ENCODE results near the gene RASAL2. TPM values are rescaled to one million over a fixed set of nuclear protein-coding genes. Genes with fewer than 3 reads are reported as not detected.

Gene RASAL2
- total and polyA plus RNA-seq, 9 of the 15 experiments (the other 6 are each of a cell fraction or from before 2014, with no cell fraction given) = 0.13 to 1.0 (median 0.62) TPM

DNA sequence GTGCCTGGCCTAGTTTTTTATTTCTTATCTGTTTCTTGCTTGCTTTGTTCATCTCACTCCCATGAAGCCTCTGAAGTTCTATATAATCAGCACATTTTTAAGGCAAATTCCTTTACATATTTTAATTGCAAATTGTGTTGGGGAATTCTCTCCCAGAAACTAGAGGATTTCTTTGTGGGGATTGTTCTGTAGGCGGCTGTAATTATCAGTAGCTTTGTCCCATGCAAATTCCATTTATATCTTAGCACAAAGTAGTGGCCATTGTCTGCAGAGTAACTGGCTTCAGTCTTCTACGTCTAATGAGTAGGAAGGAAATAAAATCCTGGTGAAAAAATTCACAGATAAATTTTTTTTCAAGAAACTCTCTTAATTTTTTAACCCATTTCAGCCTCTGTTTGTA, 367.2 kb downstream of the RASAL2 start:
- 2% methylated on average over 2 of the region's 2 CpGs for WGBS (ENCODE audit: insufficient coverage, low coverage, missing lambda C conversion rate)
- H3K9ac ChIP-seq (ENCODE audit: insufficient read depth in 1 of 2, low read depth in 2 of 2, low read length in 2 of 2) = no peak overlapping the region
- H3K36me3 ChIP-seq (ENCODE audit: control insufficient read depth, insufficient read depth, low read length) = no peaks in the 10 kb centered on the region
- H3K4me2 ChIP-seq (ENCODE audit: insufficient read depth, low read length) = no peak overlapping the region
- FAIRE-seq (no peak), DNase-seq (ENCODE audit: extremely low read depth in 1 of 4, low spot score in 3 of 4) (no peak), ATAC-seq (no peak)
- ChIA-PET POLR2A (no interaction called here), CTCF (ENCODE audit: low intra/inter-chr PET ratio) (no interaction called here)
- no peak overlapping the region for H3K4me3 ChIP-seq
- BruUV-seq (replicated peaks) = no TSS peak
- no peaks in the 10 kb centered on the region for H4K20me1 ChIP-seq (replicated peaks; ENCODE audit: control insufficient read depth, insufficient read depth, low read length)
- no peaks in the 10 kb centered on the region for H3K9me3 ChIP-seq (replicated peaks; ENCODE audit: control insufficient read depth, insufficient read depth, low read depth, low read length)
- in situ Hi-C loops (cut with MboI) = no loop called here
- no peaks in the 10 kb centered on the region for H3K79me2 ChIP-seq (ENCODE audit: control insufficient read depth, insufficient read depth, low read length)
- intact Hi-C loops (cut with micrococcal nuclease) = no loop called here
- no peaks in the 10 kb centered on the region for H3K4me1 ChIP-seq (replicated peaks in 1 of 2; ENCODE audit: control insufficient read depth in 2 of 2, insufficient read depth in 2 of 2, low read length in 2 of 2)
- no peaks in the 10 kb centered on the region for H3K9me1 ChIP-seq (ENCODE audit: control insufficient read depth, insufficient read depth, low read length)
- H3K27ac ChIP-seq (ENCODE audit: extremely low read depth, low read depth, low read length) = no peak overlapping the region
- no peak overlapping the region for H2AFZ ChIP-seq (ENCODE audit: low read depth, low read length)
- TF ChIP-seq, protein P1, sequence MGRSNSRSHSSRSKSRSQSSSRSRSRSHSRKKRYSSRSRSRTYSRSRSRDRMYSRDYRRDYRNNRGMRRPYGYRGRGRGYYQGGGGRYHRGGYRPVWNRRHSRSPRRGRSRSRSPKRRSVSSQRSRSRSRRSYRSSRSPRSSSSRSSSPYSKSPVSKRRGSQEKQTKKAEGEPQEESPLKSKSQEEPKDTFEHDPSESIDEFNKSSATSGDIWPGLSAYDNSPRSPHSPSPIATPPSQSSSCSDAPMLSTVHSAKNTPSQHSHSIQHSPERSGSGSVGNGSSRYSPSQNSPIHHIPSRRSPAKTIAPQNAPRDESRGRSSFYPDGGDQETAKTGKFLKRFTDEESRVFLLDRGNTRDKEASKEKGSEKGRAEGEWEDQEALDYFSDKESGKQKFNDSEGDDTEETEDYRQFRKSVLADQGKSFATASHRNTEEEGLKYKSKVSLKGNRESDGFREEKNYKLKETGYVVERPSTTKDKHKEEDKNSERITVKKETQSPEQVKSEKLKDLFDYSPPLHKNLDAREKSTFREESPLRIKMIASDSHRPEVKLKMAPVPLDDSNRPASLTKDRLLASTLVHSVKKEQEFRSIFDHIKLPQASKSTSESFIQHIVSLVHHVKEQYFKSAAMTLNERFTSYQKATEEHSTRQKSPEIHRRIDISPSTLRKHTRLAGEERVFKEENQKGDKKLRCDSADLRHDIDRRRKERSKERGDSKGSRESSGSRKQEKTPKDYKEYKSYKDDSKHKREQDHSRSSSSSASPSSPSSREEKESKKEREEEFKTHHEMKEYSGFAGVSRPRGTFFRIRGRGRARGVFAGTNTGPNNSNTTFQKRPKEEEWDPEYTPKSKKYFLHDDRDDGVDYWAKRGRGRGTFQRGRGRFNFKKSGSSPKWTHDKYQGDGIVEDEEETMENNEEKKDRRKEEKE (IDR thresholded peaks at IDR 0.05; ENCODE audit: borderline replicate concordance in 1 of 2, control insufficient read depth in 1 of 2, low read depth in 2 of 2, low read length in 1 of 2) = no peak
- TF ChIP-seq, protein P2, sequence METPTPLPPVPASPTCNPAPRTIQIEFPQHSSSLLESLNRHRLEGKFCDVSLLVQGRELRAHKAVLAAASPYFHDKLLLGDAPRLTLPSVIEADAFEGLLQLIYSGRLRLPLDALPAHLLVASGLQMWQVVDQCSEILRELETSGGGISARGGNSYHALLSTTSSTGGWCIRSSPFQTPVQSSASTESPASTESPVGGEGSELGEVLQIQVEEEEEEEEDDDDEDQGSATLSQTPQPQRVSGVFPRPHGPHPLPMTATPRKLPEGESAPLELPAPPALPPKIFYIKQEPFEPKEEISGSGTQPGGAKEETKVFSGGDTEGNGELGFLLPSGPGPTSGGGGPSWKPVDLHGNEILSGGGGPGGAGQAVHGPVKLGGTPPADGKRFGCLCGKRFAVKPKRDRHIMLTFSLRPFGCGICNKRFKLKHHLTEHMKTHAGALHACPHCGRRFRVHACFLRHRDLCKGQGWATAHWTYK (CRISPR knock-in tag; IDR thresholded peaks at IDR 0.05) = no peak
- TF ChIP-seq MIER1 (IDR thresholded peaks at IDR 0.05; ENCODE audit: low read depth) (no peak), MYNN (IDR thresholded peaks at IDR 0.05) (no peak), MYNN (CRISPR knock-in tag; IDR thresholded peaks at IDR 0.05) (no peak), ZFX (CRISPR knock-in tag; IDR thresholded peaks at IDR 0.05) (no peak), STAT5A (IDR thresholded peaks at IDR 0.05; ENCODE audit: borderline replicate concordance, low read length) (no peak)
- TF ChIP-seq, protein P3, sequence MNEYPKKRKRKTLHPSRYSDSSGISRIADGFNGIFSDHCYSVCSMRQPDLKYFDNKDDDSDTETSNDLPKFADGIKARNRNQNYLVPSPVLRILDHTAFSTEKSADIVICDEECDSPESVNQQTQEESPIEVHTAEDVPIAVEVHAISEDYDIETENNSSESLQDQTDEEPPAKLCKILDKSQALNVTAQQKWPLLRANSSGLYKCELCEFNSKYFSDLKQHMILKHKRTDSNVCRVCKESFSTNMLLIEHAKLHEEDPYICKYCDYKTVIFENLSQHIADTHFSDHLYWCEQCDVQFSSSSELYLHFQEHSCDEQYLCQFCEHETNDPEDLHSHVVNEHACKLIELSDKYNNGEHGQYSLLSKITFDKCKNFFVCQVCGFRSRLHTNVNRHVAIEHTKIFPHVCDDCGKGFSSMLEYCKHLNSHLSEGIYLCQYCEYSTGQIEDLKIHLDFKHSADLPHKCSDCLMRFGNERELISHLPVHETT (CRISPR knock-in tag; conservative IDR thresholded peaks at IDR 0.05 in 1 of 2, IDR thresholded peaks at IDR 0.05 in 1 of 2) = no peak
- TF ChIP-seq, protein P4, sequence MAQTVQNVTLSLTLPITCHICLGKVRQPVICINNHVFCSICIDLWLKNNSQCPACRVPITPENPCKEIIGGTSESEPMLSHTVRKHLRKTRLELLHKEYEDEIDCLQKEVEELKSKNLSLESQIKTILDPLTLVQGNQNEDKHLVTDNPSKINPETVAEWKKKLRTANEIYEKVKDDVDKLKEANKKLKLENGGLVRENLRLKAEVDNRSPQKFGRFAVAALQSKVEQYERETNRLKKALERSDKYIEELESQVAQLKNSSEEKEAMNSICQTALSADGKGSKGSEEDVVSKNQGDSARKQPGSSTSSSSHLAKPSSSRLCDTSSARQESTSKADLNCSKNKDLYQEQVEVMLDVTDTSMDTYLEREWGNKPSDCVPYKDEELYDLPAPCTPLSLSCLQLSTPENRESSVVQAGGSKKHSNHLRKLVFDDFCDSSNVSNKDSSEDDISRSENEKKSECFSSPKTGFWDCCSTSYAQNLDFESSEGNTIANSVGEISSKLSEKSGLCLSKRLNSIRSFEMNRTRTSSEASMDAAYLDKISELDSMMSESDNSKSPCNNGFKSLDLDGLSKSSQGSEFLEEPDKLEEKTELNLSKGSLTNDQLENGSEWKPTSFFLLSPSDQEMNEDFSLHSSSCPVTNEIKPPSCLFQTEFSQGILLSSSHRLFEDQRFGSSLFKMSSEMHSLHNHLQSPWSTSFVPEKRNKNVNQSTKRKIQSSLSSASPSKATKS (CRISPR knock-in tag; IDR thresholded peaks at IDR 0.05) = no peak
- H3K27me3 ChIP-seq (ENCODE audit: control insufficient read depth in 2 of 2, insufficient read depth in 2 of 2, low read length in 2 of 2) = no peaks in the 10 kb centered on the region

Data from K562 (cell line).